Thymus (tissue), 11 donors: ENCODE measurements around the gene CERS1. TPM values are rescaled to one million over a fixed set of nuclear protein-coding genes. Genes with fewer than 3 reads are reported as not detected.

Experiments used
- DNase-seq, 9 donors: peaks; one replicate each; pipeline ENCODE4 v3.0.0-alpha.2; 2013; ENCODE audit warnings: low spot score in 9 of 9, low read depth in 6 of 9, missing footprints in 1 of 9
- H3K27ac ChIP-seq, 2 donors: one replicate each; pipeline ENCODE4 v1.5.1; 2013; ENCODE audit warnings: control low read depth in 1 of 2, low read depth in 1 of 2, low read length in 1 of 2, mild to moderate bottlenecking in 1 of 2, moderate library complexity in 1 of 2
- H3K27me3 ChIP-seq, 2 donors: one replicate each; pipeline ENCODE4 v1.5.1; 2013; ENCODE audit warnings: low read length in 1 of 2; ENCODE audit not compliant: control insufficient read depth in 2 of 2, insufficient read depth in 1 of 2
- H3K36me3 ChIP-seq, 2 donors: one replicate each; pipeline ENCODE4 v1.5.1; 2013; ENCODE audit warnings: low read length in 1 of 2, mild to moderate bottlenecking in 1 of 2, moderate library complexity in 1 of 2; ENCODE audit not compliant: control insufficient read depth in 2 of 2, insufficient read depth in 2 of 2
- H3K4me1 ChIP-seq, 2 donors: one replicate each; pipeline ENCODE4 v1.5.1; 2013; ENCODE audit warnings: low read length in 2 of 2; ENCODE audit not compliant: control insufficient read depth in 2 of 2, insufficient read depth in 2 of 2
- H3K4me3 ChIP-seq, 2 donors: one replicate each; pipeline ENCODE4 v1.5.1; 2013; ENCODE audit warnings: low read length in 2 of 2, control low read depth in 1 of 2, mild to moderate bottlenecking in 1 of 2
- H3K9me3 ChIP-seq, 2 donors: one replicate each; pipeline ENCODE4 v1.5.1; 2013; ENCODE audit warnings: low read length in 1 of 2, mild to moderate bottlenecking in 1 of 2; ENCODE audit not compliant: control insufficient read depth in 2 of 2, insufficient read depth in 1 of 2
- WGBS: extraction: QIAGEN DNeasy Blood & Tissue Kit; methylation state at CpG from one replicate; pipeline ENCODE4 v1.1.7; 2013; 5-methylcytosine and 5-hydroxymethylcytosine counted together
- polyA plus RNA-seq: library from polyadenylated mRNA; stranded (reverse); fragments of 200-250 nt; gene quantifications from one replicate; pipeline ENCODE4 v1.2.3, GENCODE V29; 2013
- total RNA-seq: library from RNA; stranded (reverse); fragments of 120-200 nt; gene quantifications from one replicate; pipeline ENCODE4 v1.2.4, GENCODE V29; 2013
- donor health status: healthy.

The CERS1 gene
- total and polyA plus RNA-seq, 2 donors, result 0.28 to 0.41 TPM

GRCh38 chr19:18839465-18840287, 56.3 kb downstream of the CERS1 start:
- H3K27me3 ChIP-seq, result no peaks in the 10 kb centered on the region
- peaks cover 37 to 49% of the 10 kb centered on the region in 2 donors for H3K36me3 ChIP-seq
- H3K9me3 ChIP-seq, result no peaks in the 10 kb centered on the region
- H3K4me1 ChIP-seq, result peaks cover 6 to 20% of the 10 kb centered on the region in 2 donors
- 93% methylated on average over 15 of the region's 15 CpGs for whole genome bisulfite sequencing
- DNase-seq, result no peak
- no peak overlapping the region for H3K4me3 ChIP-seq
- H3K27ac ChIP-seq, result no peak overlapping the region

- H3K27ac ChIP-seq, result no peak overlapping the region
- H3K27me3 ChIP-seq, result no peaks in the 10 kb centered on the region
- H3K4me1 ChIP-seq, result peaks cover 12 to 17% of the 10 kb centered on the region in 2 donors
- peaks cover 28 to 39% of the 10 kb centered on the region in 2 donors for H3K36me3 ChIP-seq
- peak overlapping the region in 1 of 2 donors; percentile 57 for H3K4me3 ChIP-seq
- H3K9me3 ChIP-seq, result no peaks in the 10 kb centered on the region
- DNase-seq, result no peak
- WGBS, result 92% methylated on average over 4 of the region's 4 CpGs
Observed at GRCh38 chr19:18834644-18834984, 61.3 kb downstream of the CERS1 start.

- Histone ChIP-seq H3K9me3 (no peaks in the 10 kb centered on the region), H3K4me1 (peaks cover 11 to 17% of the 10 kb centered on the region in 2 donors), H3K4me3 (peak overlapping the region; percentile 57 to 91), H3K27me3 (no peaks in the 10 kb centered on the region), H3K36me3 (peaks cover 23 to 37% of the 10 kb centered on the region in 2 donors), H3K27ac (peak overlapping the region in 1 of 2 donors; percentile 49)
- no peak for DNase-seq
- 60% methylated on average over 18 of the region's 18 CpGs for WGBS
Observed at GRCh38 chr19:18833849-18834643, 61.9 kb downstream of the CERS1 start.

GRCh38 chr19:18833141-18833476, 62.8 kb downstream of the CERS1 start:
- peaks cover 11 to 17% of the 10 kb centered on the region in 2 donors for H3K4me1 ChIP-seq
- no peak for DNase-seq
- H3K27me3 ChIP-seq, result peaks cover 0 to 3% of the 10 kb centered on the region in 2 donors
- 2% methylated on average over 9 of the region's 9 CpGs for WGBS
- H3K27ac ChIP-seq, result peak overlapping the region in 1 of 2 donors; percentile 7
- H3K9me3 ChIP-seq, result no peaks in the 10 kb centered on the region
- H3K36me3 ChIP-seq, result peaks cover 22 to 35% of the 10 kb centered on the region in 2 donors
- peak overlapping the region; percentile 57 to 91 for H3K4me3 ChIP-seq

GRCh38 chr19:18832306-18833140, 63.4 kb downstream of the CERS1 start:
- peaks cover 0 to under 1% of the 10 kb centered on the region in 2 donors for H3K9me3 ChIP-seq
- peaks cover 0 to 6% of the 10 kb centered on the region in 2 donors for H3K27me3 ChIP-seq
- peaks cover 11 to 17% of the 10 kb centered on the region in 2 donors for H3K4me1 ChIP-seq
- peak in 3 of 9 donors; percentile 16 to 31 (median 20) for DNase-seq
- H3K27ac ChIP-seq, result peak overlapping the region; percentile 72 to 90
- under 1% methylated on average over 69 of the region's 69 CpGs for WGBS
- H3K36me3 ChIP-seq, result peaks cover 17 to 30% of the 10 kb centered on the region in 2 donors
- H3K4me3 ChIP-seq, result peak overlapping the region; percentile 57 to 91

- peaks cover 11 to 17% of the 10 kb centered on the region in 2 donors for H3K4me1 ChIP-seq
- peaks cover 1 to 9% of the 10 kb centered on the region in 2 donors for H3K9me3 ChIP-seq
- H3K27me3 ChIP-seq, result peaks cover 0 to 6% of the 10 kb centered on the region in 2 donors
- peak within 1 kb of the TSS; percentile 57 to 91 for H3K4me3 ChIP-seq
- H3K27ac ChIP-seq, result peak within 1 kb of the TSS; percentile 72 to 90
- under 1% methylated on average over 96 of the region's 96 CpGs for WGBS
- H3K36me3 ChIP-seq, result peaks cover 14 to 27% of the 10 kb centered on the region in 2 donors
- DNase-seq, result peak; percentile 80 to 98 (median 94)
Observed at GRCh38 chr19:18831524-18832305, 64.2 kb downstream of the CERS1 start, which contains the start of gene UPF1. UPF1 (plus strand) TSS chr19:18831959; CDS start chr19:18832210, 251 bp downstream.

- Histone ChIP-seq H3K9me3 (peaks cover 1 to 10% of the 10 kb centered on the region in 2 donors), H3K4me1 (peaks cover 11 to 15% of the 10 kb centered on the region in 2 donors), H3K27ac (no peak overlapping the region), H3K27me3 (peaks cover 0 to 6% of the 10 kb centered on the region in 2 donors), H3K4me3 (no peak overlapping the region), H3K36me3 (peaks cover 6 to 20% of the 10 kb centered on the region in 2 donors)
- WGBS, result 98% methylated on average over 2 of the region's 2 CpGs
- DNase-seq, result no peak
Observed at GRCh38 chr19:18830488-18830887, 65.5 kb downstream of the CERS1 start.

- H3K4me3 ChIP-seq, result no peak overlapping the region
- H3K27ac ChIP-seq, result no peak overlapping the region
- no peak for DNase-seq
- H3K36me3 ChIP-seq, result peaks cover 0 to 3% of the 10 kb centered on the region in 2 donors
- WGBS, result 68% methylated on average over 6 of the region's 6 CpGs
- peaks cover 0 to 6% of the 10 kb centered on the region in 2 donors for H3K27me3 ChIP-seq
- H3K4me1 ChIP-seq, result peaks cover 5 to 7% of the 10 kb centered on the region in 2 donors
- peaks cover 1 to 10% of the 10 kb centered on the region in 2 donors for H3K9me3 ChIP-seq
Observed at GRCh38 chr19:18828786-18829185, 67.2 kb downstream of the CERS1 start.
